IMR-90 (cell line): ENCODE measurements around the gene FOXR1.

Experiments
- CEBPB ChIP-seq: IDR thresholded peaks from 2 replicates; pipeline ENCODE4 v1.6.1; 2012; ENCODE audit warnings: low read depth, low read length, improper control_type of control experiment
- CTCF ChIP-seq: conservative IDR thresholded peaks from 2 replicates; pipeline ENCODE4 v1.5.1; 2012; ENCODE audit warnings: mild to moderate bottlenecking, low read depth, low read length, improper control_type of control experiment
- MXI1 ChIP-seq: IDR thresholded peaks from 2 replicates; pipeline ENCODE4 v1.6.1; 2012; ENCODE audit warnings: low read depth, mild to moderate bottlenecking, low read length, moderate library complexity, borderline replicate concordance
- POLR2A ChIP-seq: IDR thresholded peaks from 2 replicates; pipeline ENCODE4 v1.6.1; 2012; ENCODE audit warnings: mild to moderate bottlenecking, low read depth, low read length
- SMC3 ChIP-seq: fragments of 150-350 bp; IDR thresholded peaks from 2 replicates; pipeline ENCODE4 v1.6.1; 2016; ENCODE audit warnings: low read depth, mild to moderate bottlenecking, antibody characterized with exemption, low read length, moderate library complexity

- TF ChIP-seq SMC3 (no peak), CTCF (no peak), POLR2A (no peak), CEBPB (no peak), MXI1 (no peak)
These were observed 57.9 kb downstream of the FOXR1 start for GRCh38 chr11:119029340-119030028.
